ENCODE results near the gene HPCAL4. TPM values are rescaled to one million over a fixed set of nuclear protein-coding genes. Genes with fewer than 3 reads are reported as not detected.
A peak's percentile ranks its signal among the peaks of the same experiment; 100 is the strongest.

HPCAL4 gene
- total RNA-seq, 1 donor from 2014 or later = 0.13 TPM

GRCh38 chr1:39642796-39643195 is 48.4 kb downstream of the HPCAL4 start:
- H3K79me2 ChIP-seq (ENCODE audit: low read depth) = no peaks in the 10 kb centered on the region
- H3K4me3 ChIP-seq = no peak overlapping the region
- no peak overlapping the region for H3K27ac ChIP-seq
- H3K4me2 ChIP-seq = no peak overlapping the region
- TF ChIP-seq CTCF (IDR thresholded peaks at IDR 0.05) (no peak), EZH2 (IDR thresholded peaks at IDR 0.05) (no peak), EZH2phosphoT487 (IDR thresholded peaks at IDR 0.05) (no peak)
- no peaks in the 10 kb centered on the region for H3K9me3 ChIP-seq (ENCODE audit: low read depth)
- no peak overlapping the region for H3K4me3 Mint-ChIP-seq
- DNase-seq (ENCODE audit: low spot score) = no peak
- H3F3A ChIP-seq (ENCODE audit: low read depth) = no peaks in the 10 kb centered on the region
- no peaks in the 10 kb centered on the region for H4K20me1 ChIP-seq (ENCODE audit: low read depth)
- no peak overlapping the region for H3K9ac ChIP-seq
- no peak overlapping the region for H2AFZ ChIP-seq (replicated peaks)
- no peaks in the 10 kb centered on the region for H3K36me3 ChIP-seq
- no peak overlapping the region for H3K27ac Mint-ChIP-seq
- peaks cover 37% of the 10 kb centered on the region for H3K27me3 Mint-ChIP-seq (ENCODE audit: insufficient read depth, low read depth)
- no peaks in the 10 kb centered on the region for H3K36me3 Mint-ChIP-seq
- H3K4me1 ChIP-seq = no peaks in the 10 kb centered on the region
- H3K27me3 ChIP-seq = peaks cover 77% of the 10 kb centered on the region
- no peaks in the 10 kb centered on the region for H3K9me3 Mint-ChIP-seq
- peaks cover 17% of the 10 kb centered on the region for H3K4me1 Mint-ChIP-seq

GRCh38 chr1:39640861-39641260 is 50.4 kb downstream of the HPCAL4 start:
- Mint-ChIP-seq H3K4me3 (no peak overlapping the region), H3K27ac (no peak overlapping the region), H3K36me3 (no peaks in the 10 kb centered on the region), H3K9me3 (no peaks in the 10 kb centered on the region), H3K27me3 (ENCODE audit: insufficient read depth, low read depth) (peaks cover 37% of the 10 kb centered on the region), H3K4me1 (peaks cover 11% of the 10 kb centered on the region)
- no peak overlapping the region for H3K9ac ChIP-seq
- no peak overlapping the region for H2AFZ ChIP-seq (replicated peaks)
- no peak overlapping the region for H3K4me2 ChIP-seq
- DNase-seq (ENCODE audit: low spot score) = no peak
- no peaks in the 10 kb centered on the region for H3K4me1 ChIP-seq
- no peak overlapping the region for H3K4me3 ChIP-seq
- no peaks in the 10 kb centered on the region for H4K20me1 ChIP-seq (ENCODE audit: low read depth)
- no peak for TF ChIP-seq CTCF (IDR thresholded peaks at IDR 0.05)
- no peak for TF ChIP-seq EZH2phosphoT487 (IDR thresholded peaks at IDR 0.05)
- TF ChIP-seq EZH2 (IDR thresholded peaks at IDR 0.05) = no peak
- no peaks in the 10 kb centered on the region for H3K9me3 ChIP-seq (ENCODE audit: low read depth)
- H3K36me3 ChIP-seq = no peaks in the 10 kb centered on the region
- no peaks in the 10 kb centered on the region for H3K79me2 ChIP-seq (ENCODE audit: low read depth)
- no peak overlapping the region for H3K27ac ChIP-seq
- peaks cover 91% of the 10 kb centered on the region for H3K27me3 ChIP-seq
- H3F3A ChIP-seq (ENCODE audit: low read depth) = no peaks in the 10 kb centered on the region

GRCh38 chr1:39639305-39640130 is 51.7 kb downstream of the HPCAL4 start, which contains the start of gene HEYL:
Gene HEYL, minus strand, starts transcription at chr1:39639643. Its CDS starts 18 bp downstream, at chr1:39639625.
- Mint-ChIP-seq H3K9me3 (no peaks in the 10 kb centered on the region), H3K4me3 (peak within 1 kb of the TSS; percentile 77), H3K27ac (no peak within 1 kb of the TSS), H3K4me1 (peaks cover 22% of the 10 kb centered on the region), H3K36me3 (no peaks in the 10 kb centered on the region), H3K27me3 (ENCODE audit: insufficient read depth, low read depth) (peaks cover 41% of the 10 kb centered on the region)
- H3K4me2 ChIP-seq = peak within 1 kb of the TSS; percentile 75
- H3K4me1 ChIP-seq = no peaks in the 10 kb centered on the region
- H2AFZ ChIP-seq (replicated peaks) = peak within 1 kb of the TSS; percentile 78
- peak within 1 kb of the TSS; percentile 43 for H3K4me3 ChIP-seq
- peak; percentile 91 for DNase-seq (ENCODE audit: low spot score)
- H3F3A ChIP-seq (ENCODE audit: low read depth) = no peaks in the 10 kb centered on the region
- no peak within 1 kb of the TSS for H3K9ac ChIP-seq
- peak; percentile 64 for TF ChIP-seq CTCF (IDR thresholded peaks at IDR 0.05)
- no peak for TF ChIP-seq EZH2phosphoT487 (IDR thresholded peaks at IDR 0.05)
- TF ChIP-seq EZH2 (IDR thresholded peaks at IDR 0.05) = peak; percentile 36
- H3K27me3 ChIP-seq = peaks cover 97% of the 10 kb centered on the region
- no peaks in the 10 kb centered on the region for H4K20me1 ChIP-seq (ENCODE audit: low read depth)
- H3K79me2 ChIP-seq (ENCODE audit: low read depth) = no peaks in the 10 kb centered on the region
- H3K27ac ChIP-seq = no peak within 1 kb of the TSS
- H3K9me3 ChIP-seq (ENCODE audit: low read depth) = no peaks in the 10 kb centered on the region
- H3K36me3 ChIP-seq = no peaks in the 10 kb centered on the region

All from neural progenitor cell (in vitro differentiated cells).